ENCODE measurements around the gene CLDN16. TPM values are rescaled to one million over a fixed set of nuclear protein-coding genes. Genes with fewer than 3 reads are reported as not detected.

CLDN16 gene
- total RNA-seq, 1 donor: 0.10 TPM

DNA sequence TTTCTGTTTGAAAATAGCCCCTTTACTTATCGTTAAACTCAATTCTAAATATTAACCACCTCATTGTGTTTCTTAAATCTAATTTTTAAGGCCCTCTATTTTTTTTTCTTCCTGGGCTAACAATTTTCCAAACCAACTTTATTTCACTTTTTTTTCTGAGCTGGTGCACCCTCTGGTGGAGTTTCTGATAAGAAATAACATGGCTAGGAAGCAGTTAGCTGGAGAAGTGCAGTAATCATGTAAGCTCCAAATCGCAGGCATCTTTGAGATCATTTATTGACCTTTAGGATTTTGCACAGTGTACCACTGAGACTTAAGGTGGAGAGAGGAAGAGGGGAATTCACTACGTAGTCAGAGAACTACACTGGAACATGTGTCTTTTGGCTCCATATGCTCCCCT lies 55.3 kb downstream of the CLDN16 start:
- H3K9me3 ChIP-seq (ENCODE audit: low read depth, low read length): no peaks in the 10 kb centered on the region
- no peaks in the 10 kb centered on the region for H3K4me1 ChIP-seq (ENCODE audit: insufficient read depth, low read length)
- no peak overlapping the region for H3K4me3 ChIP-seq (ENCODE audit: low read length)
- H3K27me3 ChIP-seq (ENCODE audit: insufficient read depth, low read length): no peaks in the 10 kb centered on the region

DNA sequence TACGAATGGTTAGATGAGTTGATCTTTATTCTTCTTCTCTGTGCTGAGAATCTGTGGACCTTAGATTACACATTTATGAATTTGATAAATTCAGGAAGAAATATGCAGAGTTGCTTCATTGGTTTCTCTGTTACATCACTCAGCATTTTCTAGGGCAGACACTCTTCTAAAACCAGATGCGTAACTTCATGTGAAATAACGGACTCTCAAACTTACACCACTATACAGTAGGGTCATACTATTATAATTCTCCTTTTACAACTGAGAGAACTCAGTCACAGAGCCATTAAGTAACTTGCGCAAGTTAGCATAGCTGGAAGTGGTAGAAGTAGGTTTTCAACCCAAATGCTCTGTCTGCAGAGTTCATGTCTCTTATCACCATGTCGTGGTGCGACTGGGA lies 56.0 kb downstream of the CLDN16 start:
- no peak overlapping the region for H3K4me3 ChIP-seq (ENCODE audit: low read length)
- no peaks in the 10 kb centered on the region for H3K27me3 ChIP-seq (ENCODE audit: insufficient read depth, low read length)
- no peaks in the 10 kb centered on the region for H3K4me1 ChIP-seq (ENCODE audit: insufficient read depth, low read length)
- H3K9me3 ChIP-seq (ENCODE audit: low read depth, low read length): no peaks in the 10 kb centered on the region

DNA sequence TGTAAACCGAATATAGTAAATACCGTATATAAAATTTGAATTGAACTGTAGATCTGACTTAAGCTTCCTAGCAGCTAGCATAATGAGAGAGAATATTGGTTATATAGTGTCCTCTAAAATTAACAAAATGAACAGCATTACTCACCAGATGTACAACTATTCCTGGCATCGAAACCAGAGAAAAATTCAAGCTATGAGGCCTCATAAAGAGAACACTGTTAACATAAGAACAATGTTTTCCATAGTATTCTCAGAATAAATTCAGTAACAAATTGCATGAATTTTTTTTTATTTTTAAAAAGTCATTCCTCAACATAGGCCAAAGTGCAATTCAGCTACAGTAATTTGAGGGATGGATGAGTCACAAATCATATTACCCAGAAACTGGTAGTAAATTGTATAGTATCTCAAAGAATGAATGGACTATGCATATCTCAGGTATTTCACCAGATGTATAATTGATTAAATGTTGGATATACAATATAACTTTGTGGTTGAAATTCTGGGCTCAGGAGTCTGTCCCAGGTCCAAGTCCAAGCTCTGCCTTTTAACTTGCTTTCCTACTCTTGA lies 56.7 kb downstream of the CLDN16 start:
- Histone ChIP-seq H3K27me3 (ENCODE audit: insufficient read depth, low read length) (no peaks in the 10 kb centered on the region), H3K4me1 (ENCODE audit: insufficient read depth, low read length) (no peaks in the 10 kb centered on the region), H3K4me3 (ENCODE audit: low read length) (no peak overlapping the region), H3K9me3 (ENCODE audit: low read depth, low read length) (no peaks in the 10 kb centered on the region)

DNA sequence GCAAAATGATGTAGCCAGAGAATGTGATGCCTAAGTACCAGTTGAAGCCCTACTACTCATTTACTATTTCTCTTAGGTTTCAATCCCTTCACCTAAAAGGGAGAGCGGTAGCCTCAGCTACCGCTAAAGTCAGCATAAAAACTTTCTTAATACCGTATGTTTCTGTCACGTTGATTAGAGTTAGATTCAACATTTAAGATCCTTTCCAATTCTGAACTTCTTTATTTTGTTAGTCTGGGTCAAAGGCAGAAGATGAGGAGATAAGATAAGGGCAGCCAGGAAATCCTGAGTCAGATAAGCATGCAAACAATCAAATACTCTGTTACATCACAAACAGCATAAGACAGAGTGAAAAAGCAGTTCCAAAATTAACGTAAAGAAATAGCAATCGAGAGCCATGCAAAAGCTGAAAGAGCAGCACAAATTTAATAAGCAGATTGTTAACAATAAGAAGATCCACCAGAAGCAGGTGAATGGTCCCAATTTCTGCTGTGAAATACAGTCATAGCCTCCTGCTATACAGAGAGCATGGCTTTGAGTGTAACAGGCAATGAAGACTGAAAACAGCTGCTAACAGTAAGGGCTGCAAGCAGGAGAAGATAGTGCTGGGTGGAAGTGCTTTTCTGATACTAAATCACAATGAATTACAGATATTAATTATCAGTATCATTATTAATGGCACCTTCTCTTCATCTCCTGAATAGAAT lies 58.8 kb downstream of the CLDN16 start:
- Histone ChIP-seq H3K4me3 (ENCODE audit: low read length) (no peak overlapping the region), H3K9me3 (ENCODE audit: low read depth, low read length) (no peaks in the 10 kb centered on the region), H3K4me1 (ENCODE audit: insufficient read depth, low read length) (no peaks in the 10 kb centered on the region)

GRCh38 chr3:190448256-190448655 lies 60.3 kb downstream of the CLDN16 start:
- no peaks in the 10 kb centered on the region for H3K9me3 ChIP-seq (ENCODE audit: low read depth, low read length)
- H3K4me1 ChIP-seq (ENCODE audit: insufficient read depth, low read length): no peaks in the 10 kb centered on the region
- no peaks in the 10 kb centered on the region for H3K27me3 ChIP-seq (ENCODE audit: insufficient read depth, low read length)
- H3K4me3 ChIP-seq (ENCODE audit: low read length): no peak overlapping the region

More for the DNA sequence above, 58.8 kb downstream of the CLDN16 start:
- H3K27me3 ChIP-seq (ENCODE audit: insufficient read depth, low read length): no peaks in the 10 kb centered on the region

GRCh38 chr3:190449801-190450200 lies 61.8 kb downstream of the CLDN16 start, which contains the start of gene TMEM207:
TSS of gene TMEM207 (minus strand) at chr3:190449901. CDS start at chr3:190449809, 92 bp downstream.
- Histone ChIP-seq H3K4me3 (ENCODE audit: low read length) (no peak within 1 kb of the TSS), H3K27me3 (ENCODE audit: insufficient read depth, low read length) (no peaks in the 10 kb centered on the region), H3K4me1 (ENCODE audit: insufficient read depth, low read length) (no peaks in the 10 kb centered on the region), H3K9me3 (ENCODE audit: low read depth, low read length) (no peaks in the 10 kb centered on the region)

DNA sequence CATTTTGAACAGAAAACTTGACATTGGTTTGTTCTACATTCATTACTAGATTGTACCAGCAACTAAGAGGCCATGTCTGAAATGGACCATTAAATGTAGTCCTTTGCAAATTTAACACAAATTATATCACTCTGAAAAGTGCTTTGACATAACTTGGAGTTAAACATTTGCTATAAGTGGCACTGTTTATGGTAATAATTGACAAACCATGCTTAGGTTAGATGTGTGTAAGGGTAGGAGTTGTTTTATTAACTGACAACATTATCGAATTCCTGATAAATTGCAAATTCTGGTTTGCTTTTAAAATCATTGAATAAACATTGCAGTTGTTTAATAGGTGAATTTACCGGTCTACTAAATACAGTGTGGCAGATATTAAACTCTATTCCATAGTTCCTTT lies 67.9 kb downstream of the CLDN16 start:
- no peaks in the 10 kb centered on the region for H3K27me3 ChIP-seq (ENCODE audit: insufficient read depth, low read length)
- no peak overlapping the region for H3K4me3 ChIP-seq (ENCODE audit: low read length)
- no peaks in the 10 kb centered on the region for H3K4me1 ChIP-seq (ENCODE audit: insufficient read depth, low read length)
- H3K9me3 ChIP-seq (ENCODE audit: low read depth, low read length): no peaks in the 10 kb centered on the region

DNA sequence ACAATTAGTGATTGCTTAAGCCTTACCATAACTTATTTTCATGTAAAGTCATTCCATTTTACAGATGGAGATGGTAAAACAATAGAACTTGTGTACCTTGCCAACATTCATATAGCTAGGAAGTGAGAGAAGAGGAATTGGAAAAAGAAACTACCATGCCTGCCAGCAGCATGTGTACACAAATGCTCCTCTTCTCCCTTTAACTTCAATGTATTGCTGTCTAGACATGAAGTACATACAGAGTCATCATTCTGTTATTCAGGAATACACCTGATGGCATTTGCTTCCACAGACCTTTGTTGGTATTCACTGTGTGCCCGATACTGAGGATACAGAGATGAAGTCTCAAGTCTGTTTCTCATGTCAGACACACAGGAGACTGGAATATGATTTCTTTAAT lies 68.8 kb downstream of the CLDN16 start:
- no peaks in the 10 kb centered on the region for H3K27me3 ChIP-seq (ENCODE audit: insufficient read depth, low read length)
- H3K9me3 ChIP-seq (ENCODE audit: low read depth, low read length): no peaks in the 10 kb centered on the region
- H3K4me3 ChIP-seq (ENCODE audit: low read length): no peak overlapping the region
- H3K4me1 ChIP-seq (ENCODE audit: insufficient read depth, low read length): no peaks in the 10 kb centered on the region

- Histone ChIP-seq H3K4me1 (ENCODE audit: insufficient read depth, low read length) (no peaks in the 10 kb centered on the region), H3K27me3 (ENCODE audit: insufficient read depth, low read length) (no peaks in the 10 kb centered on the region), H3K9me3 (ENCODE audit: low read depth, low read length) (no peaks in the 10 kb centered on the region), H3K4me3 (ENCODE audit: low read length) (no peak overlapping the region)
Measured at GRCh38 chr3:190458040-190458439, 70.1 kb downstream of the CLDN16 start.

Other genes with a start within 250 kb of the CLDN16 start
- 0.10 TPM for gene CLDN1, start 65.7 kb upstream of the CLDN16 start, total RNA-seq
- not detected for gene TMEM207, start 61.7 kb downstream of the CLDN16 start, total RNA-seq
- gene IL1RAP, start 125.9 kb downstream of the CLDN16 start, total RNA-seq: 18.1 TPM